Kidney epithelial cell (primary cell): ENCODE measurements around the gene DSCAM. TPM values are rescaled to one million over a fixed set of nuclear protein-coding genes. Genes with fewer than 3 reads are reported as not detected.

ENCODE experiments used
- DNase-seq: peaks from one replicate; pipeline ENCODE4 v3.0.0-alpha.2; 2010; ENCODE audit warnings: low read depth
- H3K27me3 ChIP-seq: 2 replicates; pipeline ENCODE4 v1.6.0; 2011; ENCODE audit warnings: low read length; ENCODE audit not compliant: control insufficient read depth, insufficient read depth
- H3K36me3 ChIP-seq: 2 replicates; pipeline ENCODE4 v1.5.1; 2011; ENCODE audit warnings: low read length; ENCODE audit not compliant: control insufficient read depth, insufficient read depth
- H3K4me3 ChIP-seq: 2 replicates; pipeline ENCODE4 v1.5.1; 2011; ENCODE audit warnings: low read depth, mild to moderate bottlenecking, control low read depth, low read length
- total RNA-seq: library from RNA; depleted of rRNA; stranded (reverse); fragments of >200 nt; gene quantifications from 2 replicates; pipeline ENCODE4 v1.2.3, GENCODE V29; 2015
- TF ChIP-seq, protein P1 (sequence below): IDR thresholded peaks from 2 replicates; pipeline ENCODE4 v1.5.1; 2011; ENCODE audit warnings: mild to moderate bottlenecking, moderate library complexity, low read length, control low read depth, inconsistent platforms; ENCODE audit not compliant: insufficient read depth, poor library complexity, severe bottlenecking

Gene DSCAM
- total RNA-seq, 1 donor from 2014 or later = 0.21 TPM

DNA sequence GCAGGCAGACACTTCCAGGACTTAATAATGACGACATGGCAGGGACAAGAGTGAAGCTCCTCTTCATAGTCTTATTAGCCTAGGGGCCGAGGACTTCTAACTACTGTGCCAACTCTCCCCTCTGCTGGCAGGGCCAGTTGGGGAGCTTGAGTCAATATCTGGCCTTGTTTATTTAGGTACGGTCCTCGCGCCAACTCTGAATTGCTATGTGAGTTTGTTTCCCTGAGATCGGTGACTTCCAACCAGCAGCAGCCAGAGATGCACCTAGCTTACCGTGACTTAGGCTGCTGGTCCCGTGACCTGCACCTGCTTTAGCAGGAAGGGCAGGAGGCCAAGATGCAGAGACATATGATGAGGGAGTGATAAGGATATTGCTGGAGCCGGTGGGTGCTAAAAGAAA is 528.6 kb downstream of the DSCAM start:
- Histone ChIP-seq H3K4me3 (no peak overlapping the region), H3K36me3 (no peaks in the 10 kb centered on the region), H3K27me3 (no peaks in the 10 kb centered on the region)
- no peak for DNase-seq
- TF ChIP-seq, protein P1, sequence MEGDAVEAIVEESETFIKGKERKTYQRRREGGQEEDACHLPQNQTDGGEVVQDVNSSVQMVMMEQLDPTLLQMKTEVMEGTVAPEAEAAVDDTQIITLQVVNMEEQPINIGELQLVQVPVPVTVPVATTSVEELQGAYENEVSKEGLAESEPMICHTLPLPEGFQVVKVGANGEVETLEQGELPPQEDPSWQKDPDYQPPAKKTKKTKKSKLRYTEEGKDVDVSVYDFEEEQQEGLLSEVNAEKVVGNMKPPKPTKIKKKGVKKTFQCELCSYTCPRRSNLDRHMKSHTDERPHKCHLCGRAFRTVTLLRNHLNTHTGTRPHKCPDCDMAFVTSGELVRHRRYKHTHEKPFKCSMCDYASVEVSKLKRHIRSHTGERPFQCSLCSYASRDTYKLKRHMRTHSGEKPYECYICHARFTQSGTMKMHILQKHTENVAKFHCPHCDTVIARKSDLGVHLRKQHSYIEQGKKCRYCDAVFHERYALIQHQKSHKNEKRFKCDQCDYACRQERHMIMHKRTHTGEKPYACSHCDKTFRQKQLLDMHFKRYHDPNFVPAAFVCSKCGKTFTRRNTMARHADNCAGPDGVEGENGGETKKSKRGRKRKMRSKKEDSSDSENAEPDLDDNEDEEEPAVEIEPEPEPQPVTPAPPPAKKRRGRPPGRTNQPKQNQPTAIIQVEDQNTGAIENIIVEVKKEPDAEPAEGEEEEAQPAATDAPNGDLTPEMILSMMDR = no peak

DNA sequence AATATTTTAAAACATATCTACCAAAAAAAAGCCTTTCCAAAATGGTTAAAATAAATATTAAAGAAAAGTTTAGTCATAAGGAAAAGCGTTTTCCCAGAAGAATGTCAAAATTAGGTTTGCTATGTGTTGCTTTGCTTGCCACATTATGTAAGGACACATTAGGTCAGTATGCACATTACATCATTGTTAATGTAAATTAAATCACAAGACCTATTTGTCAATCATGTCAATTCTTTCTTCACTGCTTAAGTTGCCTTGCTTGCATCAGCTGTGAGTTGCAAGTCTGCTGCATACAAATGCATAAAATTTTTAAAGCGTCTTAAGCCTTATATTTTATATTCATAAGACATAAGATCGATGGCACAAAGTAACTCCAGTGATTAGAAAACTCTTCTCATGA is 530.9 kb downstream of the DSCAM start:
- TF ChIP-seq, protein P1 = no peak
- DNase-seq = no peak
- Histone ChIP-seq H3K36me3 (no peaks in the 10 kb centered on the region), H3K4me3 (no peak overlapping the region), H3K27me3 (no peaks in the 10 kb centered on the region)

DNA sequence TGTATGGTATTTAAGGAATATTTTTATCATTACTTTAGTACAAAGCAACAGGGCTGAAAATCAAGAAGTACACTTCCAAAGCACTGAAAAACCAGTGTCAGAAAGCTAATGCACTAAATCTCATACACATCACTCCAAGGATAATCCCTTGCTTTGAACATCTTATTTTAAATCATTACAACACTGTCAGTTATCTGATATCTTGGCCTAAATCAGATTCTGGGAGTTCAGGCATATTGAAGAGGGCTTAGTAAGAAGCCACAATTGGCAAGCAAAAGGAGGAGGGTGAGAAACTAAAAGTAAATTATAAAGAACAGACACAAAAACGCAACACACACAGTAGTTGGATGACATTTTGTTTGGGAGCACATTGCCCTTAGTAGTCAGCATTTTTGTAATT is 531.3 kb downstream of the DSCAM start:
- H3K27me3 ChIP-seq = no peaks in the 10 kb centered on the region
- DNase-seq = no peak
- H3K4me3 ChIP-seq = no peak overlapping the region
- no peaks in the 10 kb centered on the region for H3K36me3 ChIP-seq
- TF ChIP-seq, protein P1 = no peak

DNA sequence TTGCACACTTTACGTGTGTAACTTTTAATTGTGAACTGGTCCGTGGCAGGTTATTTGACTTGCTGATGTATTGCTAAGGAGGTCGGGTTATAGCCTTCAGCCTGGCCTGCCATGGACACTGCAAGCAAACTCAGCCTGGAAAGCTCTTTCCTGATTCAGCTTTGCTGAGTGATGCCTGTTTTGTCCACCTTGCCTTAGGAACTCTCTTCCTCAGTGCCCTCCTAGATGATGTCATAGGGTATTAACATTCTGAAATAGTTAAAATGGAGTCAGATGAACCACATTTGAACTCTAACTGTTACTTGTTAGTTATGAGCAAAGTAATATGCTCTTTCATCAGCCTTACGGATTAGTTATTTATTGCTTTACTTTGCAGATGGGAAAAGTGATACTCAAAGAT is 533.7 kb downstream of the DSCAM start:
- TF ChIP-seq, protein P1 = no peak
- no peak for DNase-seq
- no peak overlapping the region for H3K4me3 ChIP-seq
- H3K27me3 ChIP-seq = no peaks in the 10 kb centered on the region
- no peaks in the 10 kb centered on the region for H3K36me3 ChIP-seq

DNA sequence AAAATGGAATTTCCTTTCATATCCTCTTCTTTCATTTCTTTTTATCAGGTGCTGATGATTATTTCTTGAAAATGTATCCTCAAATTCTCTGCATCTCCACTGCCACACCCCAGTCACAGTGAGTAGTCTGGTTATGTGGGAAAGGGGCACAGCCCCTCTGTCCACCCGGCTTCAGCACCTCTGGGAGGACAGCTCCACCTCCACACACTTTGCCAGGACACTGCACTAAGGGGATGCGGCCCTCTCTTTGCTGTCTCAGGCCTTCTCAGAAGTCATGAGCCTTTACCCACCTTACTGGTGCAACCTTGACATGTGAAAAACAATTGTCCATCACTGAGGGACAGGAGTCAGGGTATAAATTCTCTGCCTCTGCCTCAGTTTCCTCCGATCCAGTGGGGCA is 546.7 kb downstream of the DSCAM start:
- H3K36me3 ChIP-seq = no peaks in the 10 kb centered on the region
- TF ChIP-seq, protein P1 = no peak

DNA sequence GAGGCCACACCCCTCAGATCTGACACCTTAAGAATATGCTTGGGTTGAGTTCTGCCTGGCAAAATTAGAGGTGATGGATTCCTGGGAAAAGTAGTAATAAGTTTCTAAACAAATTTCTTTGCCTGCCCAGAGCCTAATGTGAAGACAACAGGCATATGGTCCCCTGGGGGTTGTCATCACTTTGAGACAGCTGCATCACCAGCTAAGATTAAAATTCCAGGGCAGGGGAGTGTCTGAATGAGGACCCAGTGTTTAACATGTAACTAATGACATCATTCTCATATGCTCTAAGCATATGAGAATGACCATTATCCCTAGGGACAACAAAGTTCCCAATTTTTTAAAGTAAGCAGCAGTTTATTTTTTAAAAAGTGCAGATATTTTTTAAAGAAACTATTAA is 547.5 kb downstream of the DSCAM start:
- DNase-seq = no peak
- TF ChIP-seq, protein P1 = no peak

More for the DNA sequence above, 546.7 kb downstream of the DSCAM start:
- H3K27me3 ChIP-seq = no peaks in the 10 kb centered on the region
- no peak overlapping the region for H3K4me3 ChIP-seq
- no peak for DNase-seq

More for the DNA sequence above, 547.5 kb downstream of the DSCAM start:
- no peaks in the 10 kb centered on the region for H3K36me3 ChIP-seq
- H3K27me3 ChIP-seq = no peaks in the 10 kb centered on the region
- H3K4me3 ChIP-seq = no peak overlapping the region
